Osteoblast (primary cell): ENCODE results near the gene HOXB3. TPM values are rescaled to one million over a fixed set of nuclear protein-coding genes. Genes with fewer than 3 reads are reported as not detected.

ENCODE experiments used
- DNase-seq: peaks from one replicate; pipeline ENCODE4 v3.0.0; 2011; ENCODE audit warnings: low spot score, mixed read lengths; ENCODE audit not compliant: insufficient read length; ENCODE audit errors: missing footprints
- H2AFZ ChIP-seq: 2 replicates; pipeline ENCODE4 v1.6.0; 2011; ENCODE audit warnings: mild to moderate bottlenecking, low read length
- H3K27ac ChIP-seq: 2 replicates; pipeline ENCODE4 v1.5.1; 2011; ENCODE audit warnings: mild to moderate bottlenecking, low read depth, low read length, moderate library complexity
- H3K27me3 ChIP-seq: 2 replicates; pipeline ENCODE4 v1.6.0; 2012; ENCODE audit warnings: mild to moderate bottlenecking, control low read depth, inconsistent platforms, low read length, moderate library complexity; ENCODE audit not compliant: insufficient read depth
- H3K36me3 ChIP-seq: 2 replicates; pipeline ENCODE4 v1.5.1; 2011; ENCODE audit warnings: mild to moderate bottlenecking, low read length, control low read depth, moderate library complexity; ENCODE audit not compliant: insufficient read depth
- H3K4me1 ChIP-seq: 2 replicates; pipeline ENCODE4 v1.5.1; 2011; ENCODE audit warnings: mild to moderate bottlenecking, low read length, control low read depth, moderate library complexity; ENCODE audit not compliant: insufficient read depth
- H3K4me2 ChIP-seq: 2 replicates; pipeline ENCODE4 v1.6.0; 2011; ENCODE audit warnings: mild to moderate bottlenecking, low read length; ENCODE audit not compliant: insufficient read depth
- H3K4me3 ChIP-seq: fragments of 200-600 bp; sonication (generic); 3 replicates; pipeline ENCODE4 v1.5.1; 2012; ENCODE audit warnings: mild to moderate bottlenecking, low read length, inconsistent platforms; ENCODE audit not compliant: insufficient read depth
- H3K79me2 ChIP-seq: 2 replicates; pipeline ENCODE4 v1.6.0; 2012; ENCODE audit warnings: mild to moderate bottlenecking, low read length, control low read depth, inconsistent platforms; ENCODE audit not compliant: insufficient read depth
- H3K9me3 ChIP-seq: 2 replicates; pipeline ENCODE4 v1.5.1; 2011; ENCODE audit warnings: low read depth, low read length, control low read depth
- H4K20me1 ChIP-seq: 2 replicates; pipeline ENCODE4 v1.6.0; 2012; ENCODE audit warnings: mild to moderate bottlenecking, low read length, control low read depth; ENCODE audit not compliant: insufficient read depth
- total RNA-seq: library from RNA; depleted of rRNA; stranded (reverse); fragments of >200 nt; gene quantifications from 2 replicates; pipeline ENCODE4 v1.2.3, GENCODE V29; 2012
- TF ChIP-seq, protein P1 (sequence below): IDR thresholded peaks from 2 replicates; pipeline ENCODE4 v1.5.1; 2011; ENCODE audit warnings: mild to moderate bottlenecking, low read depth, low read length, moderate library complexity; ENCODE audit errors: extremely low read depth

HOXB3 gene
- total RNA-seq, 1 donor = 1.8 TPM

GRCh38 chr17:48574505-48575065 lies 15.5 kb downstream of the HOXB3 start:
- Histone ChIP-seq H3K4me3 (no peak overlapping the region), H4K20me1 (no peaks in the 10 kb centered on the region), H3K27me3 (peaks cover 97% of the 10 kb centered on the region), H3K79me2 (no peaks in the 10 kb centered on the region), H3K36me3 (no peaks in the 10 kb centered on the region), H3K27ac (no peak overlapping the region), H3K9me3 (no peaks in the 10 kb centered on the region), H3K4me2 (no peak overlapping the region), H2AFZ (no peak overlapping the region), H3K4me1 (no peaks in the 10 kb centered on the region)
- TF ChIP-seq, protein P1, sequence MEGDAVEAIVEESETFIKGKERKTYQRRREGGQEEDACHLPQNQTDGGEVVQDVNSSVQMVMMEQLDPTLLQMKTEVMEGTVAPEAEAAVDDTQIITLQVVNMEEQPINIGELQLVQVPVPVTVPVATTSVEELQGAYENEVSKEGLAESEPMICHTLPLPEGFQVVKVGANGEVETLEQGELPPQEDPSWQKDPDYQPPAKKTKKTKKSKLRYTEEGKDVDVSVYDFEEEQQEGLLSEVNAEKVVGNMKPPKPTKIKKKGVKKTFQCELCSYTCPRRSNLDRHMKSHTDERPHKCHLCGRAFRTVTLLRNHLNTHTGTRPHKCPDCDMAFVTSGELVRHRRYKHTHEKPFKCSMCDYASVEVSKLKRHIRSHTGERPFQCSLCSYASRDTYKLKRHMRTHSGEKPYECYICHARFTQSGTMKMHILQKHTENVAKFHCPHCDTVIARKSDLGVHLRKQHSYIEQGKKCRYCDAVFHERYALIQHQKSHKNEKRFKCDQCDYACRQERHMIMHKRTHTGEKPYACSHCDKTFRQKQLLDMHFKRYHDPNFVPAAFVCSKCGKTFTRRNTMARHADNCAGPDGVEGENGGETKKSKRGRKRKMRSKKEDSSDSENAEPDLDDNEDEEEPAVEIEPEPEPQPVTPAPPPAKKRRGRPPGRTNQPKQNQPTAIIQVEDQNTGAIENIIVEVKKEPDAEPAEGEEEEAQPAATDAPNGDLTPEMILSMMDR = no peak
- DNase-seq = no peak

DNA sequence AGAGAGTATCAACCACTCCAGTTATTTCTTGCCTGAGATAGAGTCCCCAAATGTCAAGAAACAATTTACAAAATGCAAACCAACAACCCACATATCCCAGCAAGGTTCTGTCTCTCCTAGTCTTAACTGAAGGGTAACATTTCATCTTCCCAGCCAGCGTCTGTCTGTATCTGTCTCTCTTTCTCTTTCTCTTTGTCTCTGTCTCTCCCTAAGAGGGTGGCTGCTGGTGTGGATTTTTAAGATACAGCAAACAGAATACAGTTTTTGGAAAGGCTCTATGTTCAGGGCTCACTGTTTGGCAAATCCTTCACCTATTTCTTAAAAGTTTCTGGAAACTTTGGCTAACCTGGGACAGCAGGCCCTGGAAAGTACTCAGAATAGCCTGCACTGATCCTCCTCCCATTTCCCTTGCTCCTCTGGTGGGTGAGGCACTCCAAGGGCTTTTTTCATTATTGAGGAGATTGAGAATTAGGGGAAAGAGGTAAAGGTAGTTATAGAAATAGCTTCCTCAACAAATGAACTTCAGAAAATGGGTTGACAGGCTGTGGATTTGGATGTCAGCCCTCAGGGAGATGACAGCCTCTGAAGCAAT lies 18.1 kb downstream of the HOXB3 start:
- Histone ChIP-seq H3K79me2 (no peaks in the 10 kb centered on the region), H2AFZ (no peak overlapping the region), H4K20me1 (no peaks in the 10 kb centered on the region), H3K36me3 (no peaks in the 10 kb centered on the region), H3K27me3 (peaks cover 99% of the 10 kb centered on the region), H3K27ac (no peak overlapping the region), H3K4me3 (no peak overlapping the region), H3K4me2 (no peak overlapping the region), H3K9me3 (no peaks in the 10 kb centered on the region), H3K4me1 (no peaks in the 10 kb centered on the region)
- DNase-seq = no peak
- TF ChIP-seq, protein P1 = no peak

DNA sequence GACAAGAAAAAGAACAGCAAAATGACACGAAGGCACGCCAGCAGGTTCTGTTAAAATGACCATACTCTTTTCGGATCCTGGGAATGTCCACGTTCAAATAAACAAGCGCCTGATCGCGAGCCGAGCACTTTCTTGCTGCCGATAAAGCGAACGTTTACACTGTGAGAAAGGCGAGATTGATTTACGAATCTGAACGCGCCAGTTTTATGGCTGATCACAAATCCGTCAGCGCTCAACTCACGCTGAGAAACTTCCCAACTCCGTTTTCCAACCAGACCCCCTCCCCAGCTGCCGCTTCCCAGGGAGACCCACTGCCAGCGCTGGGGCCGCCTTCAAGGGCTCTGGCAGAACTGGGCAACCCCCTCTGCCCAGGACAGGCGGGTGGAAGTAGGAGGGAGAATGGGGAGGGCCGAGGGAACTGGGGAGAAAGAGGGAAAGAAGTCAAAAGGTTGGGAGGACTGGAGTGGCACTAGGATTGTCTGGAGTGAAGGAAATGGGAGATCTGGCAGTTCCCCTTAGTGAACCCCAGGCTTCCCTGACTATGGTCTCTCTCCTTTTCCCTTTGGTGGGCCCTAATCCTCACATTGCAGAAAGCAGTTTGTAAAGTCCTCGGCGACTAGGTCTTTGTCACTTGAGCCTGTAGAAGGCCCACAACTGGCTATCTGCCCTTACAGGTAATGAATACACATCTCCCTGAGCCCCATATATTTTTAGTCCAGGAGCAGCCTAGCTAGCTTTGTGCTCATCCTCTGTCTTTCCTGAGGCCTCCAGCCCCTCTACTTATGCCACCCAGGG lies 18.8 kb downstream of the HOXB3 start:
- H3K36me3 ChIP-seq = no peaks in the 10 kb centered on the region

More for the DNA sequence above, 18.8 kb downstream of the HOXB3 start:
- no peak for DNase-seq
- H4K20me1 ChIP-seq = no peaks in the 10 kb centered on the region
- peaks cover 100% of the 10 kb centered on the region for H3K27me3 ChIP-seq
- H3K4me2 ChIP-seq = no peak overlapping the region
- H3K4me1 ChIP-seq = no peaks in the 10 kb centered on the region
- TF ChIP-seq, protein P1 = no peak
- H3K4me3 ChIP-seq = no peak overlapping the region
- H3K9me3 ChIP-seq = no peaks in the 10 kb centered on the region
- no peak overlapping the region for H3K27ac ChIP-seq
- H2AFZ ChIP-seq = no peak overlapping the region
- no peaks in the 10 kb centered on the region for H3K79me2 ChIP-seq
